Transverse colon (tissue), 4 donors: Measurements from ENCODE around the gene PLEKHG4B. TPM values are rescaled to one million over a fixed set of nuclear protein-coding genes. Genes with fewer than 3 reads are reported as not detected.

Experiments
- DNase-seq: peaks from one replicate; pipeline ENCODE4 v3.0.0-alpha.2; 2019
- H3K27ac ChIP-seq, 4 donors: fragments of 200-600 bp; sonication (generic); 2 replicates each; pipeline ENCODE4 v1.5.1; 2016 to 2018; ENCODE audit warnings: inconsistent platforms in 4 of 4
- H3K27me3 ChIP-seq: fragments of 200-600 bp; sonication (generic); 2 replicates; pipeline ENCODE4 v1.5.1; 2017; ENCODE audit warnings: inconsistent platforms
- H3K36me3 ChIP-seq, 4 donors: fragments of 200-600 bp; sonication (generic); 2 replicates each; pipeline ENCODE4 v1.5.1; 2017 to 2019; ENCODE audit warnings: inconsistent platforms in 4 of 4
- H3K4me1 ChIP-seq, 4 donors: fragments of 200-600 bp; sonication (generic); 2 replicates each; pipeline ENCODE4 v1.5.1; 2017 to 2020; ENCODE audit warnings: inconsistent platforms in 4 of 4
- H3K4me3 ChIP-seq, 4 donors: fragments of 200-600 bp; sonication (generic); 1 replicate in 1 of 4; 2 replicates in 3 of 4; pipeline versions ENCODE4 v1.5.1 to v1.6.1; 2017 to 2019; ENCODE audit warnings: inconsistent platforms in 4 of 4
- H3K9me3 ChIP-seq, 2 donors: fragments of 200-600 bp; sonication (generic); 2 replicates each; pipeline ENCODE4 v1.5.1; 2017 to 2019; ENCODE audit warnings: inconsistent platforms in 2 of 2
- CTCF ChIP-seq, 5 experiments: fragments of 200-600 bp in 3 of 5; fragments of 450-650 bp in 2 of 5; sonication (generic) in 3 of 5; IDR thresholded peaks; 1 replicate in 2 of 5; 2 replicates in 3 of 5; pipeline ENCODE4 v1.5.1; 2016 to 2017; ENCODE audit warnings: antibody characterized with exemption in 5 of 5, inconsistent platforms in 3 of 5, mild to moderate bottlenecking in 2 of 5, moderate library complexity in 1 of 5
- EP300 ChIP-seq: sonication (generic); formaldehyde crosslinking; IDR thresholded peaks from one replicate; pipeline ENCODE4 v1.6.1; 2017; ENCODE audit warnings: antibody characterized with exemption, low read depth
- POLR2A ChIP-seq: fragments of 450-650 bp; IDR thresholded peaks from one replicate; pipeline ENCODE4 v1.6.1; 2016; ENCODE audit warnings: antibody characterized with exemption, mild to moderate bottlenecking, moderate library complexity
- POLR2AphosphoS5 ChIP-seq, 3 donors: sonication (generic); formaldehyde crosslinking; IDR thresholded peaks; one replicate each; pipeline ENCODE4 v1.6.1; 2016; ENCODE audit warnings: antibody characterized with exemption in 3 of 3
- WGBS, 2 donors: methylation state at CpG; one replicate each; pipeline ENCODE4 v1.1.5; 2018; ENCODE audit warnings: low coverage in 1 of 2; 5-methylcytosine and 5-hydroxymethylcytosine counted together
- in situ Hi-C, 4 donors: fragments of 200-750 bp; cut with MboI; loops; one replicate each; pipeline versions ENCODE4 v1.15.0 to v1.15.1; 2017; ENCODE audit warnings: low sequenced_read_pairs in 3 of 4, low pct_ligation_motif_present in 1 of 4, low pct_unique_long_range_greater_than_20kb in 1 of 4
- intact Hi-C: fragments of 100-400 bp; cut with DNase I; formaldehyde crosslinking; loops from one replicate; pipeline ENCODE4 v1.15.1; 2023; ENCODE audit warnings: low total_unique reads
- total RNA-seq, 4 donors: library from RNA; depleted of rRNA; stranded (reverse); fragments of >200 nt; gene quantifications; one replicate each; pipeline ENCODE4 v1.1.0, GENCODE V29; 2016

PLEKHG4B gene
- total RNA-seq, 4 donors from 2014 or later = under 0.01 to 0.40 (median under 0.01) TPM; not detected in 1

DNA sequence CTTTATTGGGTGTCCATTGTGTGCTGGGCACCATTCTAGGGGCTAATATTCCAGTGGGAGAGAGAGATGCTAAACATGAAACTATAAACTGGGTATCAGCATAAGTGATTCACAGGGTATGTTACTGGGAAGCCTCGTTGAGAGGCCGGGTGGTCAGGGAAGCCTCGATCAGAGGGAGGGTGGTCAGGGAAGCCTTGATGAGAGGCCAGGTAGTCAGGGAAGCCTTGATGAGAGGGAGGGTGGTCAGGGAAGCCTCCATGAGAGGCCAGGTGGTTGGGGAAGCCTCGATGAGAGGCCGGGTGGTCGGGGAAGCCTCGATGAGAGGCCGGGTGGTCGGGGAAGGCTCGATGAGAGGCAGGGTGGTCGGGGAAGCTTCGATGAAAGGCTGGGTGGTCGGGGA is 8.9 kb upstream of the PLEKHG4B start:
- no peaks in the 10 kb centered on the region for H3K9me3 ChIP-seq
- no peak overlapping the region for H3K27ac ChIP-seq
- no peaks in the 10 kb centered on the region for H3K36me3 ChIP-seq
- in situ Hi-C loops = no loop called here
- H3K4me1 ChIP-seq = no peaks in the 10 kb centered on the region
- intact Hi-C loops = no loop called here
- DNase-seq = no peak
- no peak for TF ChIP-seq EP300
- no peak for TF ChIP-seq CTCF (IDR thresholded peaks at IDR 0.05)
- no peak for TF ChIP-seq POLR2AphosphoS5 (IDR thresholded peaks at IDR 0.05)
- no peak for TF ChIP-seq POLR2A
- no peak overlapping the region for H3K4me3 ChIP-seq
- peaks cover 16% of the 10 kb centered on the region for H3K27me3 ChIP-seq
- 67 to 80% methylated on average over 3 of the region's 13 CpGs for WGBS, 2 donors

DNA sequence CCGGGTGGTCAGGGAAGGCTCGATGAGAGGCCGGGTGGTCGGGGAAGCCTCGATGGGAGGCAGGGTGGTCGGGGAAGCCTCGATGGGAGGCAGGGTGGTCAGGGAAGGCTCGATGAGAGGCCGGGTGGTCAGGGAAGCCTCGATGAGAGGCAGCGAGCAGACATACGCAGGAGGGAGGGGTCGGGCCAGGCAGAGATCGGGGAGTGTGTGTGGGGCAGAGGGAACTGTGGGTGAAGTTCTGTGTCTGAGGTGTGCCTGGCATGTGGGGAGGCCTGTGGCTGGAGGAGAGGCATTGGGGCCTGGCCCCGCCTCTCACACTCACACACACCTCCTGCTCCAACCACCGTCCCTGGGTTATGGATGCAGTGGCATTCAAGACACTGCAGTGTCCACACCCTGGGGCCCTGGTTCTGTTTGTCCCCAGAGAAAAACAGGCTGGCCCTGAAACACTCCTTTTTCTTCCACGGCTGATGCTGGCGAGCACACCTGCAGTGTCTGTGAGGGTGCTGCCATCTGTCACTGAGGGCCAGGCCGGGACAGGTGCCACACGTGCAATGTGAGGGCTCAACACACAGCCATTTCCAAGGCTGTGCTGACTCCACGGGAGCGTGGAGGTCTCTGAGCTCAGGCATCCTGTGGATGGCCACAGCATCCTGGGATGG is 6.5 kb upstream of the PLEKHG4B start:
- TF ChIP-seq CTCF (IDR thresholded peaks at IDR 0.05) (no peak), POLR2AphosphoS5 (IDR thresholded peaks at IDR 0.05) (no peak)
- WGBS, 2 donors = 83 to 90% methylated on average over 1 to 22 of the region's 22 CpGs
- Histone ChIP-seq H3K36me3 (no peaks in the 10 kb centered on the region), H3K4me1 (no peaks in the 10 kb centered on the region), H3K27ac (no peak overlapping the region), H3K27me3 (peaks cover 26% of the 10 kb centered on the region), H3K4me3 (no peak overlapping the region), H3K9me3 (no peaks in the 10 kb centered on the region)
- intact Hi-C loops (no loop called here), in situ Hi-C loops (no loop called here)
- DNase-seq = no peak

DNA sequence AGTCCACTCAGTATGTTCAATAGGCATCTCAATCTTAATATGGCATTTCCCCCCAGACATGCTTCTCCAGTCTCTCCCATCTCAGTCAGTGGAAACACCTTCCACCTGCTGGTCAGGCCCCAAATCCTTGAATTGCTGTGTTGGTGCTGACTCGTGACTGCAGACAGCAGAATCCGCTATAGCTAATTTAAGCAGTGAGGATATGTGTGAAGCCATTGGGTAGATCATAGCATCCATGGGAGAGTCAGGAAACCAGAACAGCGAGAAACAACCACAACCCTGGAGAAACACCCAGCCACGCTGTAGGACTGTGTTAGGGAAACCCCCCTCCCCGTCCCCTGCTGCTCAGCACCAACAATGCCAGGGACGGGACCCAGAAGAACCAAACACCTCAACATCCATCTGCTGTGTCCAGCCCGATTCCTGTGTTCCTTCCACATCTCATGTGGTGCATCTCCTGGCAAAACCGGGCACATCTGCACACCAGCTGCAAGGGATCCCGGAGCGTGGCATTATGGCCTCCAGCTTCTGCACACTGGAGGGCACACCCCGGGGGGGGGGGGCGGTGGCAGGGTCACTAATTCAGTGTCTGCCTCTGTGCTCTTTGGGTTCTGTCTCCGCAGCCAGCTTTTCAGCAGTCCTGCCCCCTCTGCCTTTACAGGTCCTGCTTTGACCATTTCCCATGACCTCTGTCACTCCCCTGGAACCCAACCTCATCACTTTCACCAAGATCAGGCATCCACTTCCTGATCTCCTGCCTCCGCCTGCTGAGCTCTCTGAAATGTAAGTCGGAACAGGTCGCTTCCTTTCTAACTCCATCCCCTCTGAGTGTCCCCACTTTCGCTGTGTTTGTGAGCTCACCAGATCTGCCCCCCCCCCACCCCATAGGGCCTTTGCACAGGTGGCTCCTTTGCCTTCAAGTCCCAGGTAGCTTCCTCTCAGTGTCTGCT is 2.4 kb upstream of the PLEKHG4B start:
- no peak overlapping the region for H3K27ac ChIP-seq
- H3K4me1 ChIP-seq = peaks cover 0 to 5% (median 4%) of the 10 kb centered on the region in 4 donors
- no peaks in the 10 kb centered on the region for H3K9me3 ChIP-seq
- intact Hi-C loops = no loop called here
- in situ Hi-C loops = no loop called here
- H3K36me3 ChIP-seq = no peaks in the 10 kb centered on the region
- no peak for DNase-seq
- H3K27me3 ChIP-seq = peaks cover 59% of the 10 kb centered on the region
- WGBS, 2 donors = 88 to 91% methylated on average over 4 to 15 of the region's 17 CpGs
- no peak overlapping the region for H3K4me3 ChIP-seq
- TF ChIP-seq POLR2A (no peak), POLR2AphosphoS5 (IDR thresholded peaks at IDR 0.05) (no peak), CTCF (IDR thresholded peaks at IDR 0.05) (no peak), EP300 (no peak)
